HG02571 (cell line): ENCODE results near the gene DDX27.

Experiments used
- ATAC-seq: cut with Tn5 transposase; IDR thresholded peaks from one replicate; pipeline ENCODE4 v1.9.1; 2021; ENCODE audit warnings: mild to moderate bottlenecking, moderate library complexity; ENCODE audit not compliant: unreplicated experiment

DDX27 gene

GRCh38 chr20:49247169-49247723 lies 28.0 kb downstream of the DDX27 start:
- ATAC-seq: no peak

- ATAC-seq: no peak
Observed at GRCh38 chr20:49247792-49248191, 28.6 kb downstream of the DDX27 start.

GRCh38 chr20:49248301-49248700 lies 29.1 kb downstream of the DDX27 start:
- ATAC-seq: no peak

- ATAC-seq: no peak
Observed at GRCh38 chr20:49248879-49249665, 29.9 kb downstream of the DDX27 start.

GRCh38 chr20:49252556-49253350 lies 33.5 kb downstream of the DDX27 start:
- ATAC-seq: no peak

GRCh38 chr20:49256261-49256660 lies 37.0 kb downstream of the DDX27 start:
- ATAC-seq: no peak

- ATAC-seq: no peak
Observed at GRCh38 chr20:49259284-49259683, 40.1 kb downstream of the DDX27 start.

GRCh38 chr20:49259799-49260198 lies 40.6 kb downstream of the DDX27 start:
- ATAC-seq: no peak

- ATAC-seq: no peak
Observed at GRCh38 chr20:49260218-49260617, 41.0 kb downstream of the DDX27 start.

GRCh38 chr20:49261173-49261572 lies 42.0 kb downstream of the DDX27 start:
- ATAC-seq: no peak

- ATAC-seq: no peak
Observed at GRCh38 chr20:49262444-49262843, 43.2 kb downstream of the DDX27 start.

GRCh38 chr20:49267327-49267726 lies 48.1 kb downstream of the DDX27 start:
- no peak for ATAC-seq

GRCh38 chr20:49268600-49269365 lies 49.6 kb downstream of the DDX27 start:
- ATAC-seq: no peak

- no peak for ATAC-seq
Observed at GRCh38 chr20:49270177-49270576, 51.0 kb downstream of the DDX27 start.

- ATAC-seq: no peak
Observed at GRCh38 chr20:49270736-49271135, 51.5 kb downstream of the DDX27 start.

GRCh38 chr20:49272654-49273053 lies 53.4 kb downstream of the DDX27 start:
- no peak for ATAC-seq

GRCh38 chr20:49273696-49274277 lies 54.6 kb downstream of the DDX27 start:
- no peak for ATAC-seq

GRCh38 chr20:49275216-49275615 lies 56.0 kb downstream of the DDX27 start:
- ATAC-seq: no peak

- no peak for ATAC-seq
Observed at GRCh38 chr20:49275636-49276035, 56.4 kb downstream of the DDX27 start.

- ATAC-seq: no peak
Observed at GRCh38 chr20:49276161-49276960, 57.1 kb downstream of the DDX27 start.
